GM19372 (cell line): ENCODE results near the gene PRKG1.

ENCODE experiments used
- ATAC-seq: cut with Tn5 transposase; IDR thresholded peaks from one replicate; pipeline ENCODE4 v1.9.1; 2021; ENCODE audit warnings: mild to moderate bottlenecking, low read depth, moderate library complexity; ENCODE audit not compliant: unreplicated experiment

The PRKG1 gene

DNA sequence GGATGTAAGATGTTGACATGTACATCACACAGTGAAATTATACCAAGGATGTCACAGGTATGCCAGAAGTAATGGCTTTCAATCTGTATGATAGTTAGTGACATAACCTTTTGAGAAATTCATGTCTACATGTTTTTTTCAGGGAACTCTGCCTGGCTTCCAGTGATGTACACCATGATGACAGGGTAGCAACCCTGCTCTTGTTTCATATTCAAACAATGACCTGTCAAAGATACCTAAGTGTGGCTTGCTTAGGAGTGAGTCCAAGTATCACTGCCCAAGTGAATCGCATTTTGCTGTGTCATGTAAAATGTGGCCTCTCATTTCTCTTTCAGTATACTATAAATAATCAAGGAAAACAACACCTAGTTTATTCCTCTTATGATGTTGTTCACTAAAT, 1033.9 kb downstream of the PRKG1 start:
- no peak for ATAC-seq

DNA sequence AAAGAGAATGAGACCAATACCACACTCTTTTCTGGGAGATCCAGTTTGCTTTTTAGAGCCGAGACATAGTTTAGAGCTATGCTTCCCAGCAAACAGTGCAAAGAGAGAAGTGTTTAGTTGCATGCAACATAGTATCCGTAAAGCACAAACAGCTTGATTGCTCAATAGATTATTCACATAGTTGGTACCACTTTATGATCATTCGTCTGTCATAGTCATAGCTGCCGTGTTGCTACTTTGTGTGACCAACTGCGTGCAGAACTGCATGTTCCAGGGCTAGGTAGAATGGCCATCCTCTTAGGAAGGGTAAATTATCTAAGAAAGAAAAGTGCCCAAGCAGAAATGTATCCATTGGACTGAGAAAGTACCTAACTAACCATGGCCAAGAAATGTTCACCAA, 1036.3 kb downstream of the PRKG1 start:
- ATAC-seq: no peak

DNA sequence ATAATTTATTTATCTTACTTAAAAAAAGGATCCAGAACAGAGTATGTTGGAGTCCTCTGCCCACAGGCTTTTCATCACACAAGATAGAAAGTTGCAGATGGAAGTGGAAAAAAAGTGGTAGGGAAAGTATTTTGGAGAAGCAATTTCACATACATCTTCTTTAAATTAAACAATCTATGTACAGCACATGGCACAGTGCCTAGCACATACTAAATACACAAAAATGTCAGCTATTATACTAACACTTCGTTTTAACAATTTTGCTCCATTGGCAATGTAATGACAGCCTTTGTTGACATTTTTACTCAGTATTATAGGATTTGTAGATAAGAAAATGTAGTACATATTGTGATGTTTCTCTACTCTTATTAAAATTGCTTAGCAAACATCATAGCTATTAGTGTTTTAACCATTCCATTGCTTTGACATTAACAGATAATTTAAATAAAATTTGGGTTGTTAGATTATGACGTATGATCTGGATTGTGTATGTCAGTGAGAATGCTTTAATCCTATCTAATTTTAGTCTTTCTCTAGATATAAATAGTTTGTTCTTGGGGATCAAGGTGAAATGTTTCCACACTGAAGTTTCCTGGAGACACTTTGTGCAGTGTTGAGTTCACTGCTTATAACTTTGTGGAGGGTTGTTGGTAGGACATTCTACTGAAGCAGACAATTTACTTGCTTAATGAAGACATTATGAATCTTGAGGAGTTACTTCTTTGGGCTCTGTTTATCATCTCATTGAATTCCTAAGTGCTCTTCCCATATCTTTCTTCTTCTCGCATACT, 1037.0 kb downstream of the PRKG1 start:
- no peak for ATAC-seq

DNA sequence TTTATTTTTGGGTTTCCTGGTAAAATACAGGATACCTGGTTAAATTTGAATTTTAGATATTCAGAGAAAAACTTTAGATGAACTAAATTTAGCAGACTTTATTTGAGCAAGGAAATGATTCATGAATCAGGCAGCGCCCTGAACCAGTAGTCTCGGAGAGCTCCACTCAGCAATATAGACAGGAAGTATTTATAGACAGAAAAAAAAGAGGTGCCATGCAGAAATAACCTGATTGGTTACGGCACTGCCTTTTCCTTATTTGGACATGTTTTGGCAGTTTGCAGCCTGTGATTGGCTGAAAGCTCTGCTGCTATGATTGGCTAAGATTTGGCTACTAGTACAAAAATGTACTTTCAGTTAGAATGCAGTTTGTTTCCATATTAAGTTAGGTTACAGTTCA, 1041.5 kb downstream of the PRKG1 start:
- no peak for ATAC-seq

DNA sequence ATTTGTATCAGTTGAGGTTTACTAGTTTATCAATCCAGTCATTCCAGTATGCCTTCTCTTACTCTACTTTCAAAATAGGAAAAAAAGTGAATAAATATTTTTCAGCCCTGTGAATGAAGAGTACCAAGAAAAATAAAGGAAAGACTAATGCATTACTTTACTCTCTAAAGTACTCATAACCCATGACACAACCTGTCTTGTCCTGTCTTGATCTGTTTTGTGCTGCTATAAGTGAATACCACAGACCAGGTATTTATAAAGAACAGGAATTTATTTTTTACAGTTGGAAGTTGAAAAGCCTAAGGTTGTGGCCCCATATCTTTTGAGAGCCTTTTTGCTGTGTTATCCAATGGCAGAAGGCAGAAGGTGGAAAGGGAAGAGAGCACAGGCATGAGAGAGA, 1045.2 kb downstream of the PRKG1 start:
- no peak for ATAC-seq

DNA sequence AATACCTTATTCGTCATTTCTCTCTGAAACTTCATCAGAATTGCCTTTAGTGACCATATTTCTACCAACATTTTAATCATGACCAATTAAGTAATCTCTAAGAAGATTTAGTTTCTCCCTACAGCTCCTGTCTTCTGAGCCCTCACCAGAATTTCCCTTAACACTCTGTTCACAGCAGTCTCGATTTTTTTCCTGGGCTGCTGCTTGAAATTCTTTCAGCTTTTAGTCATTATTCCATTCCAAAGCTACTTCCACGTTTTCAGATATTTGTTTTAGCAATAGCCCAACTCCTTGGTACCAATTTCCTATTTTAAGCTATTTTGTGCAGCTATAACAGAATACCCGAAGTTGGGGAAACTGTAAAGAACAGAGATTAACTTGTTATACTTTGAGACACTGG, 1047.4 kb downstream of the PRKG1 start:
- ATAC-seq: no peak

DNA sequence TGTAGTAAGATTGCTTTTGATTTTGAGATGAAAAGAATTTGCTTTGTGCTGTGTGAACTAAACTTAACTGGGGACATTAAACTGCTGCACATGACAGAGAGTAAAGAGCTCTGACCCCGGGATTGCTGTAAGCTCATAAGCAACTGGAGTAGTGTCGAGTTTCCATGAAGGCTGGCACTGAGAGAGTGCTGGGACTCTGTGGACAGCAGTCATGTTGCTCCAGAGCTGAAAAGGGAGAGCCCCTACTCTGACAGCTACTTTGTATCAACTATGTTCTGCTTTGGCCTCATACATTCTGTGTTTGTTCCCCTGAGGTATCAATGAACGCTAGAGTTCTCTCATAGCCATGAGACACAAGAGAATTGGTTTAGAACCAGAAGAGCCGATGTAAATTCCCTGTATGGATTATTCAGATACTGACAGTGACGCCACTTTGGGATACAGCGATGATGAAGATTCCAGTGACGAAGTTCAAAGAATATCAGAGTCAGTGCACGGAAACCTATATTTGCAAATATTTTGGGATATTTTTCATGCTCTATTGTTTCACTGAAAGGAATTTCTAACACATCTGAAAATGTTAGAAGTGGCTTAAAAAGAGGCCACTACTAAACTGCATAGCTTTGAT, 1053.9 kb downstream of the PRKG1 start:
- ATAC-seq: no peak

DNA sequence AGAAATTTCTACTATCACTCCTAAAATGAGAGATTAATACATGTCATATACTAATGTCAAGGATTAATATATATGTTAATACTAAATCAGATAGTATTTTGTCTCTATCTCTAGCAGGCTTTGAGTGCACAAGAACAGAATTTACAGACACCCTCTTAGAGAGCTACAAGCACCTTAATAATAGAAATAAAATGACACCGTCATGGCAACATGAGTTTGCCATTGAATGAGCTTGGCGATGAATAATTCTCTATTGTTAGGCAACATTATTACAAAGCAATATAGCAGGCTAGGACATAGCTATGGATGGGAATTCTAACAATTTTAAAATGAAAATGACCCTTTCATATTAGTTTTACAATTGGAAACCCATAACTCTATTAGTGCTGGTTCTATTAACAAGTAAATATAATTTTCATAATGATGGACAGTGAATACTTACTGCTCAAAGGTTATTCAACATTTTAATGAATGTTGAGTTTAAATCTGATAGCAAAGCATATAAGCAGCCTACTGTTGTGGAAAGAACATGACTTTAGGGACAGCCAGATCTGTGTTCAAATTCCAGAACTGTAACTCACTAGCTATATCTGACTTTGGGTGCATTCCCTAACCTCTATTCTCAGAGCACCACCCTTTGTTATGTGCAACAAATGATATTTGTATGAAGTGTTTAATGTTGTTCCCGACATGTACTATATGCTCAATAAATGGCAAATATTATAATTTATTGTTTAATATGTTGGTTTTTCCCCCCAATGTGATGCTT, 1055.3 kb downstream of the PRKG1 start:
- ATAC-seq: no peak

DNA sequence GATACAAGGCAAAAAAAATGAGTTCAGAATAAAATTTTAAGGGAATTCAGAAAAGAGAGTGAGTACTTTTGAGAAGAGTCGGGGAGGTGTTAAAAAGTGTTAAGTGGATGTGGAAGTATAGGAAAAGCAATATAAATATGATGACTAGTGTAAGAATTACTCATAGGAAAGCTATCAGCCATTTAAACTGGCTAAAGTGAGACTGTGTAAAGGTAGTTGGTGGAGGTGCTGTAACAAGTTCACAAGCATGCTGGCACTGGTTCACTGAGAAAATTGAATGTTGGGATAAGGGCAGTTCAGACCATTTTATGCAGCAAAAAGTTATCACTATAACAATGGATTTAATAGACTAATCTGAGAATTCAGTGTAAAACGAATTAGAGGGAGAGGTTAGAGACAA, 1060.8 kb downstream of the PRKG1 start:
- ATAC-seq: no peak

DNA sequence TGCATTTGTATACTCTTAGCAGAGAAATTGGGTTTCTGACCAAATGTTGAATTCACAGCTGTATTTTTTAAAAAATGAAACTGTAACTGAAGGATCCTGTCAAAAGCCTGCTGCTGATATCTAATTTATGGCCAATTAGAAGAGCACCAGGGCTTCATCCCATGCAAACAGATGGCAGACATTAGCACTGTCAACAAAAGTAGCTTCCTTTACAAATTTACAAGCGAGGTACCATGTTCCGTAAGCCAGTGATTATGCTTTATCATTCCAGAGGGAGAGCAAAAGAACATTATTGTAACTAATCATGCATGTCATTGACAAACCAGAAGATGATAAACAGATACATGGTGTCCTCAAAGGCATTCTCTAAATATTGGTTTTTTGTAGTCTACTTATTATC, 1062.6 kb downstream of the PRKG1 start:
- ATAC-seq: no peak

DNA sequence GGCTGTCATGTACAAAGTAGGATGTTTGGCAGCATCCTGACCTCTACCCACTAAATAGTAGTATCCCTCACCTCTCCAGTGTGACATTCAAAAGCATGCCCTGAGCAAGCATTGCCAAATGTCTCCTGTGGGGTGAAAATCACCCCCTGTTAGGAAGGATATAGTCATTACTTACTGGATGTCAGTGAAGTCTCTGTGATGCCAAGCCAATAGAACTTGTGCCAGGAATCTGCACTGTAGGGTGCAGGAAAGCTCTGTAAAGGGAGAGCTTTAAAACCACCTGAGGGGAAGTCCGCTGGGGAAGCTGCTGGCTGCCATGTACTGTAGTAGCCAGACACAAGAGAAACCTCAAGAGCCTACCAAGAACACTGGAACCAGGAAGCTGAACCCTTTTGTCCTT, 1069.1 kb downstream of the PRKG1 start:
- no peak for ATAC-seq

DNA sequence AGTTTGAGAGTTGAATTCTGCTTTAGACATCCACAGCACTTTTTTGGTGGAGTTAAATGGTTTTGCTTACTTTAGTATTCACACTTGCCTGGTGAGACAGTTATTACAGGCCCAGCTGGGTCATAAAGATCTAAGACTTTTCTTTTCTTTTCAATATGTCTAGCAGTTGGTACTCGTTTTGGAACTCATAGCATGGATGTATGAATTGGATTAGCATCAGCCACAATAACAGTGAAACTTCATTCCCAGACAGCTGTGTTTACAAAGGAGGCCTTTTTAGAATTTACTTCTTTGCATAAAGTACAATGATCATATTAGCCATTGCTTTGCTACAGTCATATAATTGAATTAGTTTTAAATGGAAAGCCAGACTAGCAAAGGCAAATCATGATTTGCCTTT, 1071.3 kb downstream of the PRKG1 start:
- ATAC-seq: no peak

DNA sequence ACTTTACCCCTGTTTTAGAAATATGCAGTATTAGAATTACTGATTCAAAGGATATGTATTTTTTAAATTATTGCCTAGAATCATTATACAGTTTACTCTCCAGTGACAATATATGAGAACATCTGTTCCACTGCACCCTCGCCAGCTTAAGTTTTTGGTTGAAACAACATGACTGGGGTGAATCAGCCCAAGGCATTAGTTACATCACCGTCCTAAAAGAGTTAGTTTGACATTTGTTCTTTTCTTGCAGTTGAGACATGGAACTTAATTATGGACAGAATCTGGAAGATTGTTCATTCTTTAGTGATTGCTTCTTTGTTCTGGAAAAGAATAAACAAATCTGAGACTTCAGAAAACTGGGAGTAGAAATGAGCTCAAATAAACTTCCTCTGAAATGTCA, 1072.5 kb downstream of the PRKG1 start:
- ATAC-seq: no peak

DNA sequence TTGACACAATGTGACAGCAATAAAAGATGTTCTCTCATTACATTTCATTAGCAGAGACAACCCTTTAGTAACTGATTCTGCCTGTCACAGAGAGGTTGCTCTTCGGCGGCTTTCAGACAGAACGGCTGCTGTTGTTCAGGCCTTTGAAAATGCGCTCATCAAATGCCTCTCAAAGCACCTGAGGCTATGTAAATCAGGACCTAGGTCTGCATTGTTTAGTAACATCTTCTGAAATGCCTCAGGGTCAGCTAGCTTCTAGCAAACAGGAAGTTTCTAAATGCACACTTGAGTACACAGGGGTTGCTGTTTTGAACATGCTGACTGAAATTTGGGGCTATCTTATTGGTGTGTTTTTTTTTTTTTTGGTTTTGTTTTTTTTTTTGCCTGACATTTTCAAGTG, 1096.5 kb downstream of the PRKG1 start:
- no peak for ATAC-seq

DNA sequence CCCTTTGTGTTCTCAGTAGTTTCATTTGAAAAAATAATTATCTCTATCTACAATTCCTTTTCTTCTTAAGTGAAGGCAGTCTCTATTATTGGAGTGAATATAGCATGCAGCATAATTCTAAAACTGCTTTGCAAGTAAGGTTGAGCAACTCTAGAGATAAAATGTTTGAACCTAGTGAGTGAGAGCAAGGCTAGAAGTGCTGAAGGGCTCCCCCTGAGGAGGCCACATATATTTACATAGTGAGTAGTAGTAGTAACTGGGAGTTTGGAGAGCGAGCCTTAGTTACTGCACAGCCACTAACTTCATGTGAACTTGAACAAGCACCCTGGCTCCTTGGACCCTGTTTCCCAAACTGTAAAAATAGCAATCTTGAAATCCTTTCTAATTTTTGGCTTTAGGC, 1098.3 kb downstream of the PRKG1 start:
- ATAC-seq: no peak

DNA sequence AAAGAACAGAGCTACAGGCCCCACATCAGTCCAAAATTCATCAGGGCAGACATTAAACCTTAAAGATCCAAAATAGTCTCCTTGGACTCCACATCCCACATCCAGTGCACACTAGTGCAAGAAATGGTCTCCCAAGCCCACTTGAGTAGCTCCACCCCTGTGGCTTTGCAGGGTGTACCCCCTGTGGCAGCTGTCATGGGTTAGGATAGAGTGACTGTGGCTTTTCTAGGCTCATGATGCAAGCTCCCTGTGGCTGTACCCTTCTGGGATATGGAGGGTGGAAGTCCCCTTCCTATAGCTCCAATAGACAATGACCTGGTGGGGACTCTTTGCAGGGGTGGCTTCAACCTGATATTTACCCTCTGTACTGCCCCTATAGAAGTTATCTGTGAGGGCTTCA, 1111.0 kb downstream of the PRKG1 start:
- ATAC-seq: no peak

DNA sequence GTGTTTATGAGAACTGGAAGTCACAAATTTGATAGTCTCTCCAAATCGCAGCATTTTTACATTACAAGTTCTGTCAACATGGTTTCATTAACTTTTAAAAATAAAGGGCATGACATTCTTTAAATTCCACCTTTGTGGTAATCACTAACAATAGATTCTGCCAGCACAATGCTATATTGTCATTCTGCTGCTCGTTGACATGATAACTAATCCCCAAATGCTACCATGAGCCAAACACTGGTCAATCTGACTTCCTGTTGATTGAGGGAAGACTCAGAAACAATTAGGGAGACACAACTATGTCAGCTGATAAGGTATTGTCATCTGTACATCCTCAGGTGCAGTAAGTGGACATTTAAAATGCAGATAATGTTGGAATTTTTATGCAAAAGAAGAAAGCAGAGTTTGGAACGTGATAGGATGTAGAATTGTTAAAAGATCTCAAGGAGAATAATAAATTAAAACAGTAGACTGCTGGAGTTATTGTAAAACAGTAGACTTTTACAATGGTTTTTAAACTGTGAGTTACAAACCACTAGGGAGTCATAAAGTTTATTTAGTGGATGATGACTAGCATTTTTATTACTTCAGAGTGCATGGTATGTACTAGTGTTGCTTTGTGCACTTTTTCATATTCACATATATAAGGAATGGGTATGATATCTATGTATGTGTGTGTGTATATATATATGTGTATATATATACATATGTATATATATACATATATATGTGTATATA, 1113.4 kb downstream of the PRKG1 start:
- no peak for ATAC-seq

DNA sequence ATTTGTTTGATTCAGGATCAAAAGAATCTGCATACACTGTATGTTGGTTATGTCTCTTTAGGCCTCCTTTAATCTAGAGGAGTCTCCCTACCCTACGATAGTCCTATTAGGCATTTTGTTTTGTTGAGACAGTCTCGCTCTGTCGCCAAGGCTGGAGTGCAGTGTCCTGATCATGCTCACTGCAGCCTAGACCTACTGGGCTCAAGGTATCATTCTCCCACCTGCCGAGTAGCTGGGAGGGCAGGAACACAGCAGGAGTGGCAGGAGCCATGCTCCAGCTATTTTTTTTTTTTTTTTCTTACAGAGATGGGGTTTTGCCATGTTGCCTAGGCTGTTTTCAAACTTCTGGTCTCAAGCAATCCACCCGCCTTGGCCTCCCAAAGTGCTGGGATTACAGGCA, 1116.8 kb downstream of the PRKG1 start:
- no peak for ATAC-seq

DNA sequence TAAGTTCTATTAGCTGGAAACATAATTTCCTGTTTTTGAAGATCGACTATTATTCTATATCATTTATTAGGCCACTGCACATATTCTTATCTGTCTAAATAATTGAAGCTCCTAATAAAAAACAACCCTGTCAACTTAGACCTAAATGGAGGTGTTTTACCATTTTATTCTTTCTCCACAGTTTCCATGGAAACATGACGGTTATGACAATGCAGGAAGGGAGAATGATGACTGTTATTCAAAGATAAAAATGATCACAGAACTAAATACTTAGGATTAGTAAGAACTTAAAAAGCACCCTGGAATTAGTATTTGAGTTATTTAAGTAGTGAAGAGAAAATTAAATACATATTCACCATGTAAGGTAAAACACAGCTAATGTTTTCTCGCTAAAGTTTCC, 1119.9 kb downstream of the PRKG1 start:
- no peak for ATAC-seq

DNA sequence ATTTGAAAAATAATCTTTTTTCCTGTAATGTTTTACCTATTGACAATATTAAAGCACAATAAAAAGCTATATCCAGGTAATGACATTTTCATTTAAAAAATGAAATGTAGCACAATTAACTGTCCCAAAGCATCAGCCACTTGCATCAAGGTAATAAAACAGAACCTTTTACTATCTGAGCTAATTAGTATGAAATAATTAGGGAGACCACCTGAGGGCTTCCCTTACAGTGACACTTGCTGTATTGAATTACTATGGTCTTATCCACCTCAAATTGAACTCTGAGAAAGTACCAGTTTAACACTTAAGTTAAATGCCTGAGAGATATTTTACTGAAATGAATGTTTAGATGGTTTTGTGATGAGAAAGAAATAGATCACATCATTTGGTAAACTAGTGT, 1120.4 kb downstream of the PRKG1 start:
- ATAC-seq: no peak

DNA sequence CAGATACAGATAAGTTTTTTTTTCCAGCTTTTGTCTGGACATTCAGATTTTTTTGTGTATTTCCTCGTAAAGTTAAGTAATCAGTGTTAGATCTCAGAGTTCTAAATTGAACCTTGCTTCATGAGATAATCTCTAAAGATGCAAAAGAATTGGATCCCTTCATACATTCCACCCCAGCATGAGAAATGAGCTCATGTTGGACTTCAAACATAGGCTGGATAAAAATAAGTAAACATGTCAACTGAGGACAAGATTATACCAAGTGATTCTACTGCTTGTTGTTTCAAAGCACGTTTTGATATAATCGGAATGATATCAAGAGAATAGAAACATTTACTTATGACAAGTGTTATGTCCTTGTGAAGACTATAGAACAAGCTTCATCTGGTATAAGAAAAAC, 1122.8 kb downstream of the PRKG1 start:
- ATAC-seq: no peak
